Measurements from ENCODE around the gene CYP8B1.

The CYP8B1 gene

DNA sequence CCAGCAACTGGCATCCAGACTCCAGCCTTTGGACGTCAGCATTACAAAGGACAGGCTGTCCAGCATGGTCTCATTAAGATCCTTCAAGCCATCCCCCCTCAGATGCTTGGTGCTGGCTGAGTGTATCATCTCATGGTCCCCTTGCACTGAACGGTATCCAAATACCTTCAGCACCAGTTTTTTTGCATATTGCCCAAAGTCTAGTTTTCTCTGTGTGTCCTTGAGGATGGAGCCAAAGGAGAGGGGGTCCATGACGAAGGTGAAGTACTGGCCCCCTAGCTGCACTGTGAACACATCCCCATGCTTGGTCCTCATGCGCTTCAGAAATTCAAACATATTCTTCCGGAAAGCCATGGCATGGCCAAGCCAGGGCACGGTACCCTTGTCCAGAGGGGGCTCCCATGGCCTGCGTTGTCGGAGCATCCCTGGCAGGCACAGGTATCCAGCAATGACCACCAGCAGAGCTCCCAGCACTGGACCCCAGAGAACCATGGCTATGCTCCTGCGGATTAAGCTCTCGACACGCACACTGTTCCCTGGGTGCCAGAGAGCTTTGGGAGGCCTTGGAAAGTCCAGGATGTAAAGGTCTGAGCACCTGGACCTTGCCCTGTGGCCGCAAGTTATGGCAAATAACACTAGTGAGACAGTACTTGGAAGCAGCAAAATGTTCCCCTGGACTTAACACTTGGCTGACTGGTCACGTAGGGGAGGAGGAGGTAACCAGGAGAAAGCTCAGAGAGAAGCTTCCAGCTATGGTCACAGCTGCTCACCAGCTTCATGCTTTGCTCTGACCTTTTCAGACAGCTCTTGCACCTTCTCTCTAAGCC lies at the start of gene CYP8B1:
Gene CYP8B1, minus strand, starts transcription at position 555 of the 827 bp plus-strand sequence. Its CDS starts 63 bp downstream, at position 492.
- H3K27ac Mint-ChIP-seq: no peak within 1 kb of the TSS
- no peaks in the 10 kb centered on the region for H3K9me3 Mint-ChIP-seq
- peaks cover 13% of the 10 kb centered on the region for H3K27me3 Mint-ChIP-seq
- peaks cover 3% of the 10 kb centered on the region for H3K4me1 Mint-ChIP-seq (ENCODE audit: low read depth)
- intact Hi-C loops (cut with micrococcal nuclease): no loop called here
- H3K4me3 Mint-ChIP-seq: no peak within 1 kb of the TSS
- no peaks in the 10 kb centered on the region for H3K36me3 Mint-ChIP-seq (ENCODE audit: low read depth)

DNA sequence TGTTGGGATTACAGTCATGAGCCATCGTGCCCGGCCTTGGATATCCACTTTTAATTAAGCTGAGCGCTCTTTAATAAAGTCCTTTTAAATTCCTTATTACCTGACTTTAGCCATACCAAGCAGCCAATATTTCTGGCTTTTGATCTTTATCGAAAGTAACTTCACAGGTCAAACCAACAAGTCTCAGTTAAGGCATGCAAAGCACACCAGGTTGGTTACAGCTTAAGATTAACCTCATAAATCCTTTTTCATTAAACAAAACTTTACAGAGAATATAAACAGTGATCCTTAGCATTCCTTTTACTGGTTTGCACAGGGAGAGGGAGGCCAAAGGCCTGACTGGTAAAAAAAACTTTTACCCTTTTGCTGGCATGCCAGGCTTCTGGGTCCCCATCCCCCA lies 47.9 kb upstream of the CYP8B1 start:
- Mint-ChIP-seq H3K27me3 (peaks cover 3% of the 10 kb centered on the region), H3K36me3 (ENCODE audit: low read depth) (no peaks in the 10 kb centered on the region), H3K9me3 (peaks cover 4% of the 10 kb centered on the region), H3K4me1 (ENCODE audit: low read depth) (no peaks in the 10 kb centered on the region), H3K4me3 (no peak overlapping the region), H3K27ac (no peak overlapping the region)
- intact Hi-C loops (cut with micrococcal nuclease): no loop called here

DNA sequence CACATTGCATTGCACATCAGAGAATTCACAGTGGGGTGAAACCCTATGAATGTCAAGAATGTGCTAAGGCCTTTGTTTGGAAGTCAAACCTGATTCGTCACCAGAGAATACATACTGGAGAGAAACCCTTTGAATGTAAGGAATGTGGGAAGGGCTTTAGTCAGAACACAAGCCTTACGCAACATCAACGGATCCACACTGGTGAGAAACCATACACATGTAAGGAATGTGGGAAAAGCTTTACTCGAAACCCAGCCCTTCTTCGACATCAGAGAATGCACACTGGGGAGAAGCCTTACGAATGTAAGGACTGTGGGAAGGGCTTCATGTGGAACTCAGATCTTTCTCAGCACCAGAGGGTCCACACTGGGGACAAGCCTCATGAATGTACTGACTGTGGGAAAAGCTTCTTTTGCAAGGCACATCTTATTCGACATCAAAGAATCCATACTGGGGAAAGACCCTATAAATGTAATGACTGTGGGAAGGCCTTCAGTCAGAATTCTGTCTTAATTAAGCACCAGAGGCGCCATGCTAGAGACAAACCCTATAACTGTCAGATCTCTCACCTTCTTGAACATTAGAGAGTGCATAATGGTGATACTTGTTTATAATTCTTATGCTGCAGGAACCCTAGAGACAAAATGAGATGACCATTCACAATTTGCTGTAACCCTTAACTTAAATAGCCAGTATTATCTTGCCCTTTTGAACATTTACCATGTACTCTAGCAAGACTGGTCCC lies 39.3 kb upstream of the CYP8B1 start:
- Mint-ChIP-seq H3K4me1 (ENCODE audit: low read depth) (no peaks in the 10 kb centered on the region), H3K27me3 (no peaks in the 10 kb centered on the region), H3K27ac (no peak overlapping the region), H3K36me3 (ENCODE audit: low read depth) (peaks cover 14% of the 10 kb centered on the region), H3K9me3 (peaks cover 72% of the 10 kb centered on the region), H3K4me3 (no peak overlapping the region)
- intact Hi-C loops (cut with micrococcal nuclease): no loop called here

DNA sequence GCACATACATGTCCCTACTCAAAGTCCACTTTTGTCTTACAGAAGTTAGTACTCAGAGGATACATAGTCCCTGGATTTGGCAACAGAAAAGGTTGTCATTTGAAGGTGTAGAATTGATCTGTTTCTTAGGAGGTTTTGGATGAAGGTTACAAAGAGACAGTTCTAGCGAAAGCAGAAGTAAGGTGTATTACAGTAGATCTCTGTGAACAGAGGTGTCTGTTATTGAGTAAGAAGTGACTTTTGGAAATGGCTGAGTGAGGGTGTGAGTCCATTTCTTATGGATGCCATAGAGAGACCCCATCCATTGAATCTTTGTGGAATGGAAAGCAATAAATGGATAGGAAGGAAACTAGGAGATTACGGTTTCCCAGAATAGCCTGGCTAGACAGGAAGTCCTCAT lies 35.9 kb upstream of the CYP8B1 start:
- H3K36me3 Mint-ChIP-seq (ENCODE audit: low read depth): peaks cover 14% of the 10 kb centered on the region
- H3K9me3 Mint-ChIP-seq: peaks cover 48% of the 10 kb centered on the region
- H3K4me3 Mint-ChIP-seq: no peak overlapping the region
- intact Hi-C loops (cut with micrococcal nuclease): no loop called here
- peaks cover 13% of the 10 kb centered on the region for H3K4me1 Mint-ChIP-seq (ENCODE audit: low read depth)
- H3K27ac Mint-ChIP-seq: no peak overlapping the region
- H3K27me3 Mint-ChIP-seq: peaks cover 12% of the 10 kb centered on the region

GRCh38 chr3:42908675-42909074 lies 33.0 kb upstream of the CYP8B1 start:
- Mint-ChIP-seq H3K36me3 (ENCODE audit: low read depth) (peaks cover 7% of the 10 kb centered on the region), H3K4me1 (ENCODE audit: low read depth) (peaks cover 21% of the 10 kb centered on the region), H3K4me3 (no peak overlapping the region), H3K9me3 (peaks cover 31% of the 10 kb centered on the region), H3K27ac (no peak overlapping the region), H3K27me3 (peaks cover 35% of the 10 kb centered on the region)
- intact Hi-C loops (cut with micrococcal nuclease): no loop called here

GRCh38 chr3:42906848-42907183 lies 31.1 kb upstream of the CYP8B1 start:
- Mint-ChIP-seq H3K9me3 (peaks cover 19% of the 10 kb centered on the region), H3K27ac (no peak overlapping the region), H3K36me3 (ENCODE audit: low read depth) (no peaks in the 10 kb centered on the region), H3K4me1 (ENCODE audit: low read depth) (peaks cover 21% of the 10 kb centered on the region), H3K4me3 (peak overlapping the region; percentile 48), H3K27me3 (peaks cover 35% of the 10 kb centered on the region)
- intact Hi-C loops (cut with micrococcal nuclease): no loop called here

- peaks cover 21% of the 10 kb centered on the region for H3K4me1 Mint-ChIP-seq (ENCODE audit: low read depth)
- H3K36me3 Mint-ChIP-seq (ENCODE audit: low read depth): no peaks in the 10 kb centered on the region
- H3K9me3 Mint-ChIP-seq: peaks cover 19% of the 10 kb centered on the region
- peak within 1 kb of the TSS; percentile 48 for H3K4me3 Mint-ChIP-seq
- H3K27ac Mint-ChIP-seq: no peak within 1 kb of the TSS
- peaks cover 35% of the 10 kb centered on the region for H3K27me3 Mint-ChIP-seq
- intact Hi-C loops (cut with micrococcal nuclease): no loop called here
Measured at GRCh38 chr3:42906070-42906847, 30.6 kb upstream of the CYP8B1 start, which contains the start of gene ZNF662. Gene ZNF662, plus strand, starts transcription at chr3:42906142. Its CDS starts 1,973 bp downstream, at chr3:42908115.

- H3K36me3 Mint-ChIP-seq (ENCODE audit: low read depth): no peaks in the 10 kb centered on the region
- H3K4me3 Mint-ChIP-seq: peak overlapping the region; percentile 48
- H3K27ac Mint-ChIP-seq: no peak overlapping the region
- intact Hi-C loops (cut with micrococcal nuclease): no loop called here
- H3K4me1 Mint-ChIP-seq (ENCODE audit: low read depth): peaks cover 21% of the 10 kb centered on the region
- peaks cover 19% of the 10 kb centered on the region for H3K9me3 Mint-ChIP-seq
- H3K27me3 Mint-ChIP-seq: peaks cover 35% of the 10 kb centered on the region
Measured at GRCh38 chr3:42905740-42906069, 30.0 kb upstream of the CYP8B1 start.

DNA sequence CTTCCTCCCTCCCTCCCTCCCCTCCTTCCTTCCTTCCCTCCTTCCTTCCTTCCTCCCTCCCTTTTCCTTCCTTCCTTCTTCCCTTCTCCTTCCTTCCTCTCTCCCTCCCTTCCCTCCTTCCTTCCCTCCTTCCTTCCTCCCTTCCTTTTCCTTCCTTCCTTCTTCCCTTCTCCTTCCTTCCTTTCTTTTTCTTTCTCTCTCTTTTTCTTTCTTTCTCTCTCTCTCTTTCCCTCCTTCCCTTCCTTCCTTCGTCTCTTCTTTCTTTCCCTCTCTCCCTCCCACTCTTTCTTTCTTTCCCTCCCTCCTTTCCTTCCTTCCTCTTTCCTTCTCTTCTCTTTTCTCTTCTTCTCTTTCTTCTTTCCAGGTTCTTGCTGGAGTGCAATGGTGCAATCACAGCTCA lies 28.4 kb upstream of the CYP8B1 start:
- H3K4me1 Mint-ChIP-seq (ENCODE audit: low read depth): peaks cover 21% of the 10 kb centered on the region
- no peaks in the 10 kb centered on the region for H3K36me3 Mint-ChIP-seq (ENCODE audit: low read depth)
- no peak overlapping the region for H3K27ac Mint-ChIP-seq
- intact Hi-C loops (cut with micrococcal nuclease): no loop called here
- H3K4me3 Mint-ChIP-seq: no peak overlapping the region
- H3K27me3 Mint-ChIP-seq: peaks cover 35% of the 10 kb centered on the region
- H3K9me3 Mint-ChIP-seq: peaks cover 10% of the 10 kb centered on the region

GRCh38 chr3:42902257-42902656 lies 26.6 kb upstream of the CYP8B1 start:
- Mint-ChIP-seq H3K4me3 (no peak overlapping the region), H3K36me3 (ENCODE audit: low read depth) (no peaks in the 10 kb centered on the region), H3K27me3 (peaks cover 31% of the 10 kb centered on the region), H3K27ac (no peak overlapping the region), H3K9me3 (peaks cover 10% of the 10 kb centered on the region), H3K4me1 (ENCODE audit: low read depth) (peaks cover 15% of the 10 kb centered on the region)
- intact Hi-C loops (cut with micrococcal nuclease): no loop called here

DNA sequence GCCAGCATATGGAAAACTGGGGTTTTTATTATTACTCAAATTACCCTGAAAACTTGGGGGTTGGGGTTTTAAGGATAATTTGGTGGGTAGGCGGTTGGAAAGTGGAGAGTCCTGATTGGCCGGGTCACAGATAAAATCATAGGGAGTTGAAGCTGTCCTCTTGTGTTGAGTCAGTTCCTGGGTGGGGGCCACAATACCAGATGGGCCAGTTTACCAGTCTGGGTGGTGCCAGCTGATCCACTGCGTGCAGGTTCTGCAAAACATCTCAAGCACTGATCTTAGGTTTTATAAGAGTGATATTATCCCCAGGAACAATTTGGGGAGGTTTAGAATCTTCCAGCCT lies 25.4 kb upstream of the CYP8B1 start:
- Mint-ChIP-seq H3K27ac (no peak overlapping the region), H3K36me3 (ENCODE audit: low read depth) (no peaks in the 10 kb centered on the region), H3K4me3 (no peak overlapping the region), H3K9me3 (peaks cover 10% of the 10 kb centered on the region), H3K4me1 (ENCODE audit: low read depth) (peaks cover 5% of the 10 kb centered on the region), H3K27me3 (peaks cover 20% of the 10 kb centered on the region)
- intact Hi-C loops (cut with micrococcal nuclease): no loop called here

- H3K4me1 Mint-ChIP-seq (ENCODE audit: low read depth): peaks cover under 1% of the 10 kb centered on the region
- intact Hi-C loops (cut with micrococcal nuclease): no loop called here
- H3K9me3 Mint-ChIP-seq: peaks cover 10% of the 10 kb centered on the region
- H3K27ac Mint-ChIP-seq: no peak overlapping the region
- no peak overlapping the region for H3K4me3 Mint-ChIP-seq
- peaks cover 15% of the 10 kb centered on the region for H3K27me3 Mint-ChIP-seq
- no peaks in the 10 kb centered on the region for H3K36me3 Mint-ChIP-seq (ENCODE audit: low read depth)
Measured at GRCh38 chr3:42900226-42901072, 24.8 kb upstream of the CYP8B1 start.

GRCh38 chr3:42898896-42899675 lies 23.4 kb upstream of the CYP8B1 start:
- intact Hi-C loops (cut with micrococcal nuclease): no loop called here
- Mint-ChIP-seq H3K4me3 (no peak overlapping the region), H3K4me1 (ENCODE audit: low read depth) (no peaks in the 10 kb centered on the region), H3K9me3 (peaks cover 4% of the 10 kb centered on the region), H3K36me3 (ENCODE audit: low read depth) (no peaks in the 10 kb centered on the region), H3K27me3 (peaks cover under 1% of the 10 kb centered on the region), H3K27ac (no peak overlapping the region)

All from dendritic cell treated with granulocyte-macrophage colony-stimulating factor and Interleukin-4, amounts not matched to agents 40 ng/mL and 50 ng/mL, for 4 days (primary cell).